Measurements from ENCODE around the gene TSC22D1. TPM values are rescaled to one million over a fixed set of nuclear protein-coding genes. Genes with fewer than 3 reads are reported as not detected.
A peak's percentile ranks its signal among the peaks of the same experiment; 100 is the strongest.

The TSC22D1 gene
- total and polyA plus RNA-seq, 4 donors: 21.0 to 43.5 (median 37.0) TPM

DNA sequence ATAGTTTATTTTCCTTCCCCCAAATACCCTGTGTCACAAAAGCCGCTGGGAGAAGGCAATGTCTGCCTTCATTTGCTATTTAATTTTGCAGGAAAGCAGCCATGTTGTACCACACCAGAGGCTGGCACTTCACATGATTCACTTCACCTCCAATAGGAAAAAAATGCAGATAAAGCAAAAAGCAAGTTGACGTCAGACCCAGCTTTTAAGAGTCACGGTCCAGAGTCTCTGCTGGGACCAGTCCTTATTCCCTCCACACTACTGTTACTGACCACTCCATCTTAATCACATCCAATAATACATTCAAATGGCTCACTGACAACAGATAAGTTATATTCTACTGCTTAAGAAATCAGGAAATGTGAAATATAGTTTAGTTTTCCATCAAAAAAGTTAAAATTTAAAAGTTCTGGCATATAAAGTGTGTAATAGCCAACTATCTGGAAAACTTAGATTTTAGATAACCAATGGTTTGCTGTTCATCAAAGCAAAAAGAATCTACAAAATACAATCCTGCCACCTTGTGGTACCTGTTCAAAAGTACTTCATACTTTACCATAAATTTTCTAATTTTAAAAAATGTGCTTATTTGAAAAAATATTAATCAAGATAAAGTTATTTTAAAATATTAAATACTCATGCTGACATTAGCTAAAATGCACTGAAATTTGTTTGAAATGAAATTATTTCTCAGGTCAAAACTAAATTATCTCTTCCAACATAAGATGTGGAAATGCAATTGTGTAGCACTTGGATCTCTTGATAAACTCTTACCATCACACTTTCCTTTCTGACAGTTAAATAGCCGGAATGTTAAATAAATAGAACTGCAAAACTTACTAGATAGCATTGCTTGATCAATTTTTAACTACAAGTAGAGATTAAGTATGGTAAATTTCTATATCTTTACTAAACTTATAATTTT is 105.2 kb downstream of the TSC22D1 start:
- H3K4me1 ChIP-seq (ENCODE audit: control insufficient read depth in 4 of 4, insufficient read depth in 4 of 4, low read length in 3 of 4): peaks cover 0 to 4% (median 1%) of the 10 kb centered on the region in 4 donors
- no peak for DNase-seq (ENCODE audit: low spot score)
- H3K4me3 ChIP-seq (ENCODE audit: low read depth in 1 of 3, low read length in 3 of 3): no peak overlapping the region
- peak; percentile 83 to 85 for TF ChIP-seq RAD21 (IDR thresholded peaks at IDR 0.05)
- TF ChIP-seq, protein P1, sequence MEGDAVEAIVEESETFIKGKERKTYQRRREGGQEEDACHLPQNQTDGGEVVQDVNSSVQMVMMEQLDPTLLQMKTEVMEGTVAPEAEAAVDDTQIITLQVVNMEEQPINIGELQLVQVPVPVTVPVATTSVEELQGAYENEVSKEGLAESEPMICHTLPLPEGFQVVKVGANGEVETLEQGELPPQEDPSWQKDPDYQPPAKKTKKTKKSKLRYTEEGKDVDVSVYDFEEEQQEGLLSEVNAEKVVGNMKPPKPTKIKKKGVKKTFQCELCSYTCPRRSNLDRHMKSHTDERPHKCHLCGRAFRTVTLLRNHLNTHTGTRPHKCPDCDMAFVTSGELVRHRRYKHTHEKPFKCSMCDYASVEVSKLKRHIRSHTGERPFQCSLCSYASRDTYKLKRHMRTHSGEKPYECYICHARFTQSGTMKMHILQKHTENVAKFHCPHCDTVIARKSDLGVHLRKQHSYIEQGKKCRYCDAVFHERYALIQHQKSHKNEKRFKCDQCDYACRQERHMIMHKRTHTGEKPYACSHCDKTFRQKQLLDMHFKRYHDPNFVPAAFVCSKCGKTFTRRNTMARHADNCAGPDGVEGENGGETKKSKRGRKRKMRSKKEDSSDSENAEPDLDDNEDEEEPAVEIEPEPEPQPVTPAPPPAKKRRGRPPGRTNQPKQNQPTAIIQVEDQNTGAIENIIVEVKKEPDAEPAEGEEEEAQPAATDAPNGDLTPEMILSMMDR (IDR thresholded peaks at IDR 0.05; ENCODE audit: low read depth, low read length, missing input control): peak; percentile 50
- no peak for TF ChIP-seq RXRA (IDR thresholded peaks at IDR 0.05)
- no peaks in the 10 kb centered on the region for H3K9me3 ChIP-seq (ENCODE audit: control insufficient read depth in 4 of 4, low read length in 3 of 4)
- no peaks in the 10 kb centered on the region for H3K27me3 ChIP-seq (ENCODE audit: control insufficient read depth in 4 of 4, insufficient read depth in 4 of 4, low read length in 3 of 4)
- H3K27ac ChIP-seq (ENCODE audit: low read depth in 1 of 2, low read length in 2 of 2): no peak overlapping the region
- H3K36me3 ChIP-seq (ENCODE audit: control insufficient read depth in 4 of 4, insufficient read depth in 3 of 4, low read depth in 1 of 4, low read length in 3 of 4): no peaks in the 10 kb centered on the region
- WGBS: 35% methylated on average over 4 of the region's 4 CpGs
- H3K9ac ChIP-seq (ENCODE audit: low read depth in 1 of 2, low read length in 2 of 2): no peak overlapping the region

DNA sequence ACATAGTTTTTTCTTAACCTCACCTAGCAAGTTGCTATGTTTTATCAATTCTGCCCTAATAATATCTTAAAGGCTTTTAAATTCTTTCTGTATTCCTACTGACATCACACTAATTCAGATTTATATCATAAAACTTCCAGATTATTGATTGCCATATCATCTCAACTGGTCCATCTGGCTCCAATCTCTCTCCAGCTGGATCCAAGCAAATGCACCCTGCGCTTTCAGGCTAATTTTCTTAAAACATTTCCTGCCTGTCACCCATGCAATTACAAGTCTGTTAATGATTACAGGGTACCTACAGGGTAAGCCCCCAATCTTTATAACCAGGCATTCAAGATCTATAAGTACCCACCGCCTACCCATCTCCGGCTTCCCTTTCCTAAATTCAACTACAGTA is 107.3 kb downstream of the TSC22D1 start:
- Histone ChIP-seq H3K27ac (ENCODE audit: low read depth in 1 of 2, low read length in 2 of 2) (no peak overlapping the region), H3K9me3 (ENCODE audit: control insufficient read depth in 4 of 4, low read length in 3 of 4) (no peaks in the 10 kb centered on the region), H3K36me3 (ENCODE audit: control insufficient read depth in 4 of 4, insufficient read depth in 3 of 4, low read depth in 1 of 4, low read length in 3 of 4) (no peaks in the 10 kb centered on the region), H3K4me1 (ENCODE audit: control insufficient read depth in 4 of 4, insufficient read depth in 4 of 4, low read length in 3 of 4) (peaks cover 0 to 4% (median 1%) of the 10 kb centered on the region in 4 donors), H3K27me3 (ENCODE audit: control insufficient read depth in 4 of 4, insufficient read depth in 4 of 4, low read length in 3 of 4) (no peaks in the 10 kb centered on the region), H3K9ac (ENCODE audit: low read depth in 1 of 2, low read length in 2 of 2) (no peak overlapping the region), H3K4me3 (ENCODE audit: low read depth in 1 of 3, low read length in 3 of 3) (no peak overlapping the region)
- DNase-seq (ENCODE audit: low spot score): no peak
- TF ChIP-seq HNF4G (IDR thresholded peaks at IDR 0.05) (no peak), NR2F2 (IDR thresholded peaks at IDR 0.05) (no peak)
- TF ChIP-seq, protein P2, sequence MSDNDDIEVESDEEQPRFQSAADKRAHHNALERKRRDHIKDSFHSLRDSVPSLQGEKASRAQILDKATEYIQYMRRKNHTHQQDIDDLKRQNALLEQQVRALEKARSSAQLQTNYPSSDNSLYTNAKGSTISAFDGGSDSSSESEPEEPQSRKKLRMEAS (IDR thresholded peaks at IDR 0.05): no peak
- 98% methylated on average over 3 of the region's 3 CpGs for WGBS

GRCh38 chr13:44465318-44465717 is 110.8 kb downstream of the TSC22D1 start:
- H3K9me3 ChIP-seq (ENCODE audit: control insufficient read depth in 4 of 4, low read length in 3 of 4): no peaks in the 10 kb centered on the region
- no peaks in the 10 kb centered on the region for H3K36me3 ChIP-seq (ENCODE audit: control insufficient read depth in 4 of 4, insufficient read depth in 3 of 4, low read depth in 1 of 4, low read length in 3 of 4)
- H3K4me1 ChIP-seq (ENCODE audit: control insufficient read depth in 4 of 4, insufficient read depth in 4 of 4, low read length in 3 of 4): no peaks in the 10 kb centered on the region
- no peak overlapping the region for H3K4me3 ChIP-seq (ENCODE audit: low read depth in 1 of 3, low read length in 3 of 3)
- TF ChIP-seq EGR1 (IDR thresholded peaks at IDR 0.05; ENCODE audit: low read depth in 2 of 2): no peak
- no peak for TF ChIP-seq GABPA (IDR thresholded peaks at IDR 0.05 in 1 of 2, conservative IDR thresholded peaks at IDR 0.05 in 1 of 2)
- no peak for TF ChIP-seq RXRA (IDR thresholded peaks at IDR 0.05)
- no peak for TF ChIP-seq HNF4G (IDR thresholded peaks at IDR 0.05)
- TF ChIP-seq HNF4A (conservative IDR thresholded peaks at IDR 0.05): no peak
- H3K27me3 ChIP-seq (ENCODE audit: control insufficient read depth in 4 of 4, insufficient read depth in 4 of 4, low read length in 3 of 4): no peaks in the 10 kb centered on the region
- DNase-seq (ENCODE audit: low spot score): no peak
- H3K27ac ChIP-seq (ENCODE audit: low read depth in 1 of 2, low read length in 2 of 2): no peak overlapping the region
- WGBS: 77% methylated on average over 4 of the region's 4 CpGs
- H3K9ac ChIP-seq (ENCODE audit: low read depth in 1 of 2, low read length in 2 of 2): no peak overlapping the region

DNA sequence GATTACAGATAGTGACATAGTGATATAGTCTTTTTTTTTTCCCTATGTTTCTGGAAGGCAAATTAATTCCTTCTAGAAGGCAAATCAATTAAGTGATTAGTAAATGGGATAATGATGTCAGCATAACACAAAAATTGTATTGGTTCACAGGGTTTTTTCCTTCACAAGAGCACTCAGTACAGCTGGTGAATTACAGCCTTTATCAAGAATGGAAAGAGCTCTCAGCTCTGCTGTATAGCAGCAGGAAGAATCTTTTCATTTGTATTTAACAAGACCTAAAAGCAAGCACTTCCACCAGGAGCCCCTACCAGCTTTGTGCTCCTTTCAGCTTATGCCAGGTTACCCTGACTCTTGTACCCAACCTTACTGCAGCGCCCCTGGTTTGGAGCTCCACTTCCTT is 111.7 kb downstream of the TSC22D1 start:
- DNase-seq (ENCODE audit: low spot score): no peak
- Histone ChIP-seq H3K4me1 (ENCODE audit: control insufficient read depth in 4 of 4, insufficient read depth in 4 of 4, low read length in 3 of 4) (no peaks in the 10 kb centered on the region), H3K36me3 (ENCODE audit: control insufficient read depth in 4 of 4, insufficient read depth in 3 of 4, low read depth in 1 of 4, low read length in 3 of 4) (no peaks in the 10 kb centered on the region), H3K27ac (ENCODE audit: low read depth in 1 of 2, low read length in 2 of 2) (no peak overlapping the region), H3K27me3 (ENCODE audit: control insufficient read depth in 4 of 4, insufficient read depth in 4 of 4, low read length in 3 of 4) (no peaks in the 10 kb centered on the region), H3K9me3 (ENCODE audit: control insufficient read depth in 4 of 4, low read length in 3 of 4) (no peaks in the 10 kb centered on the region), H3K9ac (ENCODE audit: low read depth in 1 of 2, low read length in 2 of 2) (no peak overlapping the region), H3K4me3 (ENCODE audit: low read depth in 1 of 3, low read length in 3 of 3) (no peak overlapping the region)
- 97% methylated on average over 1 of the region's 1 CpG for WGBS
- TF ChIP-seq, protein P3, sequence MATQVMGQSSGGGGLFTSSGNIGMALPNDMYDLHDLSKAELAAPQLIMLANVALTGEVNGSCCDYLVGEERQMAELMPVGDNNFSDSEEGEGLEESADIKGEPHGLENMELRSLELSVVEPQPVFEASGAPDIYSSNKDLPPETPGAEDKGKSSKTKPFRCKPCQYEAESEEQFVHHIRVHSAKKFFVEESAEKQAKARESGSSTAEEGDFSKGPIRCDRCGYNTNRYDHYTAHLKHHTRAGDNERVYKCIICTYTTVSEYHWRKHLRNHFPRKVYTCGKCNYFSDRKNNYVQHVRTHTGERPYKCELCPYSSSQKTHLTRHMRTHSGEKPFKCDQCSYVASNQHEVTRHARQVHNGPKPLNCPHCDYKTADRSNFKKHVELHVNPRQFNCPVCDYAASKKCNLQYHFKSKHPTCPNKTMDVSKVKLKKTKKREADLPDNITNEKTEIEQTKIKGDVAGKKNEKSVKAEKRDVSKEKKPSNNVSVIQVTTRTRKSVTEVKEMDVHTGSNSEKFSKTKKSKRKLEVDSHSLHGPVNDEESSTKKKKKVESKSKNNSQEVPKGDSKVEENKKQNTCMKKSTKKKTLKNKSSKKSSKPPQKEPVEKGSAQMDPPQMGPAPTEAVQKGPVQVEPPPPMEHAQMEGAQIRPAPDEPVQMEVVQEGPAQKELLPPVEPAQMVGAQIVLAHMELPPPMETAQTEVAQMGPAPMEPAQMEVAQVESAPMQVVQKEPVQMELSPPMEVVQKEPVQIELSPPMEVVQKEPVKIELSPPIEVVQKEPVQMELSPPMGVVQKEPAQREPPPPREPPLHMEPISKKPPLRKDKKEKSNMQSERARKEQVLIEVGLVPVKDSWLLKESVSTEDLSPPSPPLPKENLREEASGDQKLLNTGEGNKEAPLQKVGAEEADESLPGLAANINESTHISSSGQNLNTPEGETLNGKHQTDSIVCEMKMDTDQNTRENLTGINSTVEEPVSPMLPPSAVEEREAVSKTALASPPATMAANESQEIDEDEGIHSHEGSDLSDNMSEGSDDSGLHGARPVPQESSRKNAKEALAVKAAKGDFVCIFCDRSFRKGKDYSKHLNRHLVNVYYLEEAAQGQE (IDR thresholded peaks at IDR 0.05): no peak
- no peak for TF ChIP-seq HNF4G (IDR thresholded peaks at IDR 0.05)
- TF ChIP-seq EGR1 (IDR thresholded peaks at IDR 0.05; ENCODE audit: low read depth in 2 of 2): no peak
- TF ChIP-seq, protein P2 (IDR thresholded peaks at IDR 0.05): no peak
- no peak for TF ChIP-seq HNF4A (conservative IDR thresholded peaks at IDR 0.05)
- TF ChIP-seq ATF3 (IDR thresholded peaks at IDR 0.05): no peak
- no peak for TF ChIP-seq TAF1 (conservative IDR thresholded peaks at IDR 0.05)
